HG03045 (cell line): ENCODE data around the gene PCYT1A.
A peak's percentile ranks its signal among the peaks of the same experiment; 100 is the strongest.

Source experiments
- ATAC-seq: cut with Tn5 transposase; IDR thresholded peaks from one replicate; pipeline ENCODE4 v1.9.1; 2021; ENCODE audit warnings: mild to moderate bottlenecking, moderate library complexity; ENCODE audit not compliant: unreplicated experiment

Gene PCYT1A

DNA sequence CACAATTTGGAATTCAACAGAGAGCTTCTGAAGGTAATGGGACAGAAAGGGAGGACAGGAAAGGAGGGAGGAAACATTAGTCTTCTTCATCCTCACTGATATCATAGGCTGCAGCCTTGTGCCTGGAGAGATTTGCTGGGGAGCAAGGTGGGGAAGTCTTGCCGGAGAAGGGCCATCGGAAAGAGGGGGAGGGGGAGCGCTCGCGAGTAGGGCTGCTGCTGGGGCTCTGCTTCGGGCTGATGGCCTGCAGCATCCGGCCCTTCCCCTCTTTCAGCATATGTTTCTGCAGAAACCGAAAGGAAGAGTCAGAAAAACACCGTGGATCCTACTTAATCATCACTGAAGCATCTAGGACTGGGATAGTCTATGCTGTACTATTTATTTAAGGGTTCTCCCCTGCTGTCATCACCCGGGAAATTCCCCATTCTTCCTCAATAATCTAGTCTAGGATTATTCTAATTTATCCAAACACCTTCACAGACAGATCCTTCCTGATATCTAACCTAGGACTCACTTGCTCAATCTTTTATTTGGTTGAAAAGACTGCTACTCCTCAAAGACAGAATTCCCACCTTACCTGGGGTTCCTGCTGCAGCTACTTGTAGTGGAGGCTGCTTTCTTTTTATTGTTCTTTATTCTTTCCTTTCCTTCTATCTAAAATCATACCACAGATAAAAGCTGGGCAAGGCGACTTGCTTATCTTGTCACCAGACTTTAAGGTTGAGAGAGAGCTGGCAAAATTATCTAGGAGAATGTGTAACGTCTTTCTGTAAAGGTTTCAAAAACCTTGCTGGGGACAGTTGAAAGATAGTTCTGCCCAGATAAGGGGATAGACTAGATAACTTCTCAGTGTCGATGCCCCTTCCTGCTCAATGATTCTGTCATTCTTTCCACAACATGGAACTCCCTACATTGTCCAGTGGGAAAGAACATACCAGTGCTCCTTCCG, 48.6 kb downstream of the PCYT1A start:
- no peak for ATAC-seq

DNA sequence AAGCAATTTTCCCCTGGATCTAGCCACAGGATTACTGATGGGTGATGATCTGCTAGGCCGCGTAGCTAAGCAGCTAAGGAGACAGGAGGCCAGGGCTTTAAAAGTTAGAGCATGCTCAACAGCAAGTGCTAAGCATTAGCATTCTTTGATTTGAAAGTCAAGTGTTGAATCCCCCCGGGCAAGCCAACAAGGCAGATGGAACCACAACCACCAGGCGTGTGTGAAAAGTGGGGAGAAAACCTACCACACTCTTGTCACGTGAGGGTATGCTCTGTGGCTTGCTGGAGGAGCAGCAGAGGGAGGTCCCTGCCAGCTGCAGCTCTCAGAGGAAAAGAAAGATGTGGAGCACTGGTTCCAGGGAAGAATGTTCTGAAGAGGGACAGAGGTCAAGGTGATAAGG, 50.3 kb downstream of the PCYT1A start:
- ATAC-seq = no peak

DNA sequence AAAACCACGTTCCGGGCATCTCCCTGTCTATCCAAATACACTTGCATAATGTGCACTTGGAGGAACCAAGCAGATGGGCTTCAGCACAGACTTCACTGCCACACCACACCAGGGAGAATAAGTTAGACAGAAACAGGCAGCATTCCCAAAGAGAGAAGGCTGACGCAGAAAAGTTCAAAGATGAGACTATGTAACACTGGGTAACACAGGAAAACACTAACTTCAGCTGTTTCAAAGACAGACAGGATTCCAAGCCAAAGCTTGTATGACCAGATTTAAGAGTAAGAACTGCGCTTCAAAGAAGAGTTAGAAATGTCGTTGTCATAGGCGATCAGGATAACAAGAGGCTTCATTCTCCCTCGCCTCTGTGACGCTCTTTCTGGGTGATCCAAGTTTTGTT, 51.3 kb downstream of the PCYT1A start:
- no peak for ATAC-seq

DNA sequence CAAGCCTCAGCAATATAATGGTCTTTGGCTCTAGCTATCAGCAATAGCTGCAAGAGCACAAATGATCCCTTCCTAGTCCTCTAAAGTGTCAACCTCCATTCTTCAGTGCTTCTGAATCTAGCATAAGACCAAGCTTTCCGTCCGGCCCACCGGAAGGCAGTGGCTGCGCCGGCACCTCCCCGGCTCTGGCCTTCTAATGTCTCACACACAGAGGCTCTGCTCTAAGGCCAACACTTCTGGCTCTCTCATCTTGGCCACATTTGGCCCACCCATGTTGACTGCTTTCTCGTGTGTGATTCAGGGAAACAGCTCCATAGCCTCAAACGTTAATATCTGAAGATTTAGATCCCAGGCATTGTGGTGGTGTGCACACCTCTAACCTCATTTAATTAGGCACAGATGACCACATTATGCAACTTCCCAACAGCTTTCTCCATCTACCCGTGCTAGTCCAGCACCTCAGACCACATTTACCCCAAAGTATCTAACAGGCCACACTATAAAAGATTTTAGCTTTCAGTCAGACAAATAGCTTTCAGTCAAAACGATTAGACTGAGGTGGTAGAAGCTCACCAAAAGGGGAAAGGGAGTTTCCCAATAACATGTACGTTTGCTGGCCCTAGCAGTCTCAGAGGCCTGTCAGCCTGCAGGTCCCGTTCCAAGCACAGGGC, 51.9 kb downstream of the PCYT1A start:
- ATAC-seq = no peak

DNA sequence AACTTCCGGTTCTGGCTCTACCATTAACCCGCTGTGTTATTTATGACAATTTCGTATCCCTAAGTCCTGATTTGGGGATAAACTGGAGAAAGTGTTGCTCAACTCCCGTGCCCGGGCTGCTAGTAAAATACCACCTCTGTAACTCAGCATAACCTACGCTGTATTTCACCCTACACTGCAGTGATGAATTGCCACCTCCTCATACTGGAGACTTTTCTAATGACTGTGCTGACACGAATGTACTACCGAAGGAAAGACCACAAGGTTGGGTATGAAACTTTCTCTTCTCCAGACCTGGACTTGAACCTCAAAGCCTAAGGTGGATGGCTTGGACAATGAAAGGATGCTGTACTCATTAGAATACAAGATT, 54.7 kb downstream of the PCYT1A start:
- no peak for ATAC-seq

DNA sequence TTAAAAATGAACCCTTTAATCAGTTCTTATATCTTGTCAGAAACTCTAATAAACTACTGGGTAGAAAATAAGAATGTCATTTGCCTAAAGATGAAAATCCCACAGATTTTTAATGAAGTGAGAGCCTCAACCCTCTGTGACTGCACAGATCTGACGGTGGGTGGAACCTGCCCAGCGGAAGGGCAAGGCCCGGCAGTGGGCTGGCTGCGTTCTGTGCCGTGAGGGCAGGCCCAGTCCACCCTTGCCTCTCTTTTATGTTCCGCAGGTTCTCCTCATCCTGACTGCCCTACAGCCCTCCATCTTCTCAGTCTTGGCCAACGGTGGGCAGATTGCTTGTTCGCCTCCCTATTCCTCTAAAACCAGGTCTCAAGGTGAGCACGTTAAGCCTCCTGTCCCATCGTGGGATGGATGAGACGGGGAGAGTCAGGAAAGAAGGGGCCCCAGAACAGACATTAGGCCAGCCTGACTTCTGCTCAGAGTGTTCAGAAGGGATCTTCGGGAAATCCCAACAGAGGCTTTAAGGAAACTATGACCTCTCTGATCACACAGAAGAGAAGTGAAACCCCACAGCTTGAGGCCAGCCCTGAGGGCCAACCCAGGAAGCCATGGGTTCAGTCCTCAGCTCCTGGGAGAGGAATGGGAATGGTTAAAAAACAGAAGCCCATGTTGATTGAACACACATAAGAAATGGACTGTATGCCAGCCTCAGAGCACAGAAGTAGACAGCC, 55.2 kb downstream of the PCYT1A start:
- peak; percentile 55 for ATAC-seq

DNA sequence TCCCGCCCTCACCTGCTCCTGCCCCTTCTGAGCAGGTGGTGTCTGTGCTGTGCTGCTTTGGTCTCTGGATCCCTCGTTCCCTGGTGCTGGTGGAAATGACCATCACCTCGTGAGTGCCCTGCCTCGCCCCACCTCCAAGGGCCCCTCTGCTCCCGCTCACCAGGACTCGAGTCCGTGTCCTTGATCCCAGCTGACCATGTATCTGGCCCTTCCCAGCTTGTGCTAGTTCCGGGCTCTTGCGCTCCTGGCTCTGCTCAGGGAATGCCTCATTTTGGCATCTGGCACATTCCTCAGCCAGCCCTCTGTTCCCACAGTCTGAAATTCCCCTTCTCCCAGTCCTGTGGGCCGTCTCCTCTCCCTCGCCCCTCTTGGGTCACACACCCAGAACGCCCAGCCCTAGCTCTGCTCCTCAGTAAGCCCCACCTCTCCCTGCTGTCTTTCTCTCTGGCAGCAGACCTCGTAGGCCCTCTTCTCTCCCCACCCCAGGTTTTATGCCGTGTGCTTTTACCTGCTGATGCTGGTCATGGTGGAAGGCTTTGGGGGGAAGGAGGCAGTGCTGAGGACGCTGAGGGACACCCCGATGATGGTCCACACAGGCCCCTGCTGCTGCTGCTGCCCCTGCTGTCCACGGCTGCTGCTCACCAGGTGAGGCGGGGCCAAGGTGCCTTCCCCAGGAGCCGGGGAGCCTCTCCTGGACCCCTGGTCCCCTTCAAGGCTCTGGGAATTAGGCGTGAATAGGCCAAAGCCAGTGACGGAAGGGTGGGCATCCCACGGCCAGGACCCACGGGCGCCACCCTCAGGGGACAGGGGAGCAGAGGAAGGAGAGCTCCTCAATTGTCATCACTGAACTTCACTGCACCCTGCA, 59.7 kb downstream of the PCYT1A start:
- ATAC-seq = no peak

DNA sequence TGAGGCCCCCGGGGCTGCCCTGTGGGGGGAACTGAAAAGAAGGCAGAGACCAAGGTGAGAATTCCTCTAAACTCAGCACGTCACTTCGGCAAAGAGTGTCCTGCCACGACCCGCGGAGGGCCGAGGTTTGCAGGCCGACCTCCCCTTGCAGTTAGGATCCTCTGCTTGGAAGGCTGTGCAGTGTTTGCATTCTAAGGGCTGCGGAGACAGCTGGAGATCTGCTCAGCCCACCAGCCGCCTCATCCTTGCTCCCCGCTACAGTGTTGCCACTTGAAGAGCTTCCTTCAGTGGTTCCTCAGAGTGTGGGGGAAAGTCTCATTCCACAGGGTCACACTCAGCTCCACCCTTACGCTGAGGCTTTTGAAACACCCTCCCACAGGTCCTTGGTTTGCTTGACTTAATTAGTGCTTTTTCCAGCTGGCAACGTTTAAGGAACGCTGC, 60.4 kb downstream of the PCYT1A start:
- no peak for ATAC-seq

DNA sequence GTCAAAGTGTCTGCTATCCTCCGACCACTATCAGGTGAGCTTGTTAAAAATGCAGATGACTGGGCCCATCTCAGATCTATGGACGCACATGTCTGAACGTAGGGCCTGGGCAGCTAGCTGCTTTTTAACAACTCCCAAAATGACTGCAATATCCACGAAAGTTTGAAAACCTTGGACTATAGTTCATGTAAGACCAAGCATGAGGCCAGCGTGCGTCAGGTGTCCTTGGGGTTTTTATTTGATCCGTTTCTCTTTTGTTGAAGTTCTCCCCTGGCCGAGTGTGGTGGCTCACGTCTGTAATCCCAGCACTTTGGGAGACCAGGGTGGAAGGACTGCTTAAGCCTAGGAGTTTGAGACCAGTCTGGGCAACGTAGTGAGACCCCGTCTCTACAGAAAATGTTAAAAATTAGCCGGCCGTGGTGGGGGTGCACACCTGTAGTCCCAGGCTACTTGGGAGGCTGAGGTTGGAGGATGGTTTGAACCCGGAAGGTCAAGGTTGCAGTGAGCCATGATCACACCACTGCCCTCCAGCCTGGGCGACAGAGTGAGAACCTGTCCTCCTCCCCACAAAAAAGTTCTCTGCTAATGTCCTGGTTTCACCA, 61.7 kb downstream of the PCYT1A start:
- no peak for ATAC-seq

DNA sequence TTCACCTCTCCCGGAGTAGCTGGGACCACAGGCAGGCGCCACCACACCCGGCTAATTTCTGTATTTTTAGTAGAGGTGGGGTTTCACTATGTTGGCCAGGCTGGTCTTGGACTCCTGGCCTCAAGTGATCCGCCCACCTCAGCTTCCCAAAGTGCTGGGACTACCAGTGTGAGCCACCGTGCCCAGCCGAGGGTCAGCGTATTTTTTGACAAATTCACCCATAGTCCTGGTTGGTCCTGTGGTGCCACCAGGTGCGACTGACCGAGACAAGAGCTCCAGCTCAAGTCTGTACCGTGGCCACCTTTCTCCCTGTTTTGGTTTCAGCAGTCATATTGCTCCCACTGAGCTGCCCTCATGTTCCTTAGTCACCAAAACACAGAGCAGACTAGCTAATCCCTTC, 62.4 kb downstream of the PCYT1A start:
- ATAC-seq = no peak

DNA sequence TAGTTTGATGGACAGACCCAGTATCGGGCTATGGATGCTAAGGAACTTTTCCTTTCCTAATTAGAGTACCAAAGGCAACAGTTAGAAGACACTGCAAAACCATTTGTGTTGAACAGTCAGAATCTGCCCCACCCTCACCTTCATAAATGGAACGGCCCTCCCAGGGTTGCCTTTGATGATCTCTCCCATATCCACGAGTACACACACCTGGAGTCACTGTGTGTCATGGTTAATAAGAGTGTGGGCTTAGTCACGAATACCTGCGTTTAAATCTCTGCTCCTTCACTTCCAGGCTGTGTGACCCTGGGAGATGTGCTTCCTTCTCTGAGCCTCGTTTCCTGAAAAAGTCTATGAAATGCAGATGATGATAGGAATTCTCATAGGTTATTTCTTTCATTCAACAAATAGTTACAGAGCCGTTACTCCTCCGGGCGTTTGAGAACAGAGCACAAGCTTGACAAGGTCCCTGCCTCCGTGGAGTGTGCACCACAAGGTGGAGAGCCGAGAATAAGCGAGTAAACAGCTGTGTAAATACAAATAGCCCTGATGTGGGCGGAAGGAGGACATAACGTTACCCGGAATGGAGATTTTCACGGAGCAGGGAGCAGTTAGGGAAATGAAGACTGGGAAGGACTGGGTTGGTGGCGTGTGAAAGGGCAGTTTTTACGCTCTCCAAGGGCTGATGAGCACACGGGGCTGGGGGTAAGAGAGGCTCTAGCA, 64.5 kb downstream of the PCYT1A start:
- ATAC-seq = no peak

DNA sequence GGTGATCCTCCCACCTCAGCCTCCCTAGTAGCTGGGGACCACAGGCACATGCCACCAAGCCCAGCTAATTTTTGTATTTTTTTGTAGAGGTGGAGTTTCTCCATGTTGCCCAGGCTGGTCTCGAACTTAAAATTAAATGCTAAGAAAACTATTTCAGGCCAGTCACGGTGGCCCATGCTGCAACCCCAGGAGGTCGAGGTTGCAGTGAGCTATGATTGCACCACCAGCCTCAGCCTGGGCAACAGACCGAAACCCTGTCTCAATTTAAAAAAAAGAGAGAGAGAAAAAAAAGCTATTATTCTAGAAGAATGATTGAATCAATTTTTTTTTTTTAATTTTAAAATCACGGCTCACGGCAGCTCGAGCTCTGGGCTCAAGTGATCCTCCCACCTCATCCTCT, 66.5 kb downstream of the PCYT1A start:
- no peak for ATAC-seq

DNA sequence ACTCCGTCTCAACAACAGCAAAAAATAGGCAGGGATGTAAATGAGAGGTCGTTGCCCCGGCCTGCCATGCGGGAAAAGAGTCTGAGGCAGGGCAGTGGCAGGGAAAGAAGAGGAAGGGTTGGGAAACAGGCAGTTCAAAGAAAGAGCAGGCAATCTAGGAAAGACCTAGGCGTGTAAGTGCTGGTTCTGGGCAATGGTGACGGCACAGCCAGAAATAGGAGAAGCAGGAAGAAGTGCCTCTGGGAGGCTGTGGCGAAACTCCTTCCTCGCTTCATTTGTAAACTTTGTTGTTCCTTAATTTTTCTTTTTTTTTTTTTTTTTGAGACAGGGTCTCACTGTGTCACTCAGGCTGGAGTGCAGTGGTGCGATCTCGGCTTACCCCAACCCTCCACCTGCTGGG, 66.9 kb downstream of the PCYT1A start:
- no peak for ATAC-seq

DNA sequence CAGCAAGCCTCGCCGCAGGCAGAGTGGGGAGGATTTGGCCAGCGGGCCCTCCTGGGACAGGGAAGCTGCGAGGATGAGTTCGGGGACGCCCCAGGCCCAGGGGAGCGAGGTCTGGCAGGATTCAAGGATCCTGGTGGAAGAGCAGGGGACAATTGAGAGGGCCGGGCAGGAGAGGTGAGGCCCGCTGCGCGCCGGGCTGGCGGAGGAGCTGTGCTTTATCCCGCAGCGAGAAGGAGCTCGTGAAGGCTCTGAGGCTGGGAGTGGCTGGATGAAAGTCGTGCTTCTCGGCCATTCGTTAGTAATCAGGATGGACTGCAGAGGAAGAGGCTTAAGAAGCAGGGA, 67.6 kb downstream of the PCYT1A start:
- ATAC-seq = no peak

DNA sequence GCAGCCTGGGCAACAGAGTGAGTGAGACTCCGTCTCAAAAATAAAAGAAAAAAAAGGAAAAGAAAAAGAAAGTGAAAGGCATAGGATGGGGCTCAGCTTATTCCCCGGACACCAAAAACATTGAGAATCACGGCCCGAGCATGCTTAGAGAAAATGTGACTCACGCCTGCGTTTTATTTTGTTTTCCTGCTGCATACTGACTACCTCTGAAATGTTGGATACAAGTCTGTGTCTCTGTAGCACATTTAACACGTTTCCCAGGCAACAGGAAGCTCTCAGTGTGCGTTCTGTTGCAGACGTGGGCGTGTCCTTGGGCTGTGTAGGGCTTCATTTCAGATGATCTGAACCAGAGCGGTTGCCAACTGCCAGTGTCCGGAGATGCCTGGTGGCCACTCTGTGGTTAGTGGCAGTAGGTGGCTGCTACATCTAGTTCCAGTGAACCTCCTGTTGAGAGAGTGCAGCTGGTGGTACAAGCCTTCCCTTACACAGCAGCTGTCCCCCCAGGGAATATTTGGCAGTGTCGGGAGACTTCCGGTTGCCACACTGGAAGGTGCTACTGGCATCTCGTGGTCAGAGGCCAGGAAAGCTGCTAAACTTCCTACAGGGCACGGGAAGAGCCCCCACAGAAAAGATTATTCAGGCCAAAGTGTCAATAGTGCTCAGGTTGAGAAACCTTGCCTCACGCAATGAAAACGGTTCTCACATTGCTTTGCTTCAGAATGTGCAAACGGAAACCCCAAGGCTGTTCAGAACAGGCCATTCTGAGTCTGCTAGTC, 68.1 kb downstream of the PCYT1A start:
- peak; percentile 50 for ATAC-seq

DNA sequence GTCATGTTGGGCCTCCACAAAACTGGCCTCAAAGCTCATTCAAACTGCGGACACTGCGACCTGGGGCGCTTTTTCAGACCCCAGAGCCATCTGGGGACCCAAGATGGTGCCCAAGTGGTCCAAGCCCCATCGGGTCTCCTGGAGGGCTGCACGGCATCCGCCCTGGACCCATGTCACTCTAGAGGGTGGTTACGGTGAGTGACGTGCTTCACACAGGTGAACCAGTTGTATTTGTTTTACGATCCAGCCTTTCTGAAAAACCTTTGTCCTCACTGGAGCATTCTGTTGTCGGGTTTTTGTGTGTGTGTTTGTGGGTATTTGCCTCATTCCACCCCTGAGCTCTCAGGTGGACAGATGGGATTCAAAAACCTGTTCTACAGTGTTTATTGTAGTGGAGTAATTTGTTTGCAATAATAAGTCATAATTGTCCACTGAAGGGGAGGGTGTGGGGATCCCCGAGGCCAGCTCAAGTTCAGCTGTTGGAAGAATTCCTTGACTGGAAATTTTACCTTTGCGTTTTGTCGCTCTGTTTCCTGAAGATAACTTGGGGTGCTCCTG, 69.3 kb downstream of the PCYT1A start:
- ATAC-seq = no peak

DNA sequence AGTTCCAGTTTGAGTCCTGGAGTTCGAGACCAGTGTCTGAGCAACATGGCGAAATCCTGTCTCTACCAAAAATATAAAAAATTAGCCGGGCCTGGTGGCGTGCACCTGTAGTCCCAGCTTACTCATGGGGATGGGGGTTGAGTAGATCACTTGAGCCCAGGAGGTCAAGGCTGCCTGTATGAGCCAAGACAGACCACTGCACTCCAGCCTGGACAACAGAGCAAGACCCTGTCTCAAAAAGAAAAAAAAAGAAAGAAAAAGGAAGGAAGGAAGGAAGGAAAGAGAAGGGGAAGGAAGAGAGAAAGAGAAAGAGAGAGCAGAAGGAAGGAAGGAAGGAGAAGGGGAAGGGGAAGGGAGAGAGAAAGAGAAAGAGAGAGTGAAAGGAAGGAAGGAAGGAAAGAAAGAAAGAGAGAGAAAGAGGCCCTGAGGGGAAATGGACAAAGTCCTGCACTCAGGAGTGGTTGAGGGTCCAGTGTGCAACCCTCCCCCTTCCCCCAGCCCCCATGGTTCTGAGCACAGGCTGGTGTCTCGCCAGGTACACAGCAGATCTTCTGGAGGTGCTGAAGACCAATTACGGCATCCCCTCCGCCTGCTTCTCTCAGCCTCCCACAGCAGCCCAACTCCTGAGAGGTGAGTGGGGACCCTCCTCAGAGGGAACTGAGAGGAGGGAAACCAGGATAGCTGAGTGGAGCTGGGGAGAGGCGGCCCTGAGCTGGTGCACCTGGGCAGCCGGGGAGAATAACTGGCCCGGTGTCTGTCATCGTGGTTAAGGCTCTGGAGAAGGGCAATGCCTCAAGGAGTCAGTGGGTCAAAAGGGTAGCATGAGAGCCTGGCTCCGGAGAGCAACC, 70.0 kb downstream of the PCYT1A start:
- no peak for ATAC-seq
